HG03378 (cell line): Measurements from ENCODE around the gene PLXNA2.

Experiments used
- ATAC-seq: cut with Tn5 transposase; IDR thresholded peaks from one replicate; pipeline ENCODE4 v1.9.1; 2021; ENCODE audit warnings: mild to moderate bottlenecking, moderate library complexity; ENCODE audit not compliant: unreplicated experiment

The PLXNA2 gene

GRCh38 chr1:208006258-208006920 lies 237.8 kb downstream of the PLXNA2 start:
- no peak for ATAC-seq

- ATAC-seq = no peak
Measured at GRCh38 chr1:208004851-208005250, 239.3 kb downstream of the PLXNA2 start.

- no peak for ATAC-seq
Measured at GRCh38 chr1:208003241-208003640, 240.9 kb downstream of the PLXNA2 start.

DNA sequence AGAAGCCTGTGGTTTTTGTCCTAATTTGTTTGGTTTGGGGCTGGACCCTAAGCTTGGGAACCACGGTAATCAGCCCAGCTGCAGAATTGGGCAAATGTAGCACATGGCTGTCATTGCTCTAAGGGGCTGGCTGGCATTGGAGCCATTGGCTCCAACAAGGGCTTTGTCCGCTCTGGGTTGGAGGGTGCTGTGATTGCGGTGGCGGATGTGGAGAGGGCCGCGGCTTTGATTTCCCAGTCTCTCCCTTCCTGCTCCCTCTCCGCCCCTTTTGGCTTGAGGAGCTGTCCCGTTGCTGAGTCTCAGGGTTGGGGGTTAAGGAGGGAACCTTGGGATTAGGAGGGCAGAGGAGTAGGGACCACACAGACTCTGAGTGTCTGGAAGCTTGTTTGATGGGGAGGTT lies 241.5 kb downstream of the PLXNA2 start:
- ATAC-seq = no peak

GRCh38 chr1:208002078-208002477 lies 242.1 kb downstream of the PLXNA2 start:
- ATAC-seq = no peak

GRCh38 chr1:208000504-208000903 lies 243.7 kb downstream of the PLXNA2 start:
- no peak for ATAC-seq

DNA sequence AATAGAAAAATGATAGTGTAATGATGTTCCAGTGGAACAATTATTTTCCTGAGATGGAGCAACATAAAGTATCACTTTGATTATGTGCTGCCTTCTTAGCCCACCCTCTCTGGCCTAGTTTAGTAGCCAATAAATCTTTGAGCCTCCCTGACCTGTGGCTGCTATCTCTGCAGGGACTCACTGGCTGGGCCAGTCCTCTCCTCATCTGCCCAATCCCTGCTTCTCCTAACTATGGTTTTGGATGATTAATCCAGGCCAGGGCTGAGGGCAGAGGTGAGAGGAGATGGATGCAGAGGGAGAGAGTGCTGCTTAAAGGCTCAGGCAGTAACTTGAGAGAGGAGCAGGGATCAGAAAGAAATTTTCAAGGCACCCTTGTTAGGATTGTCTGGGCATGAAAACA lies 244.2 kb downstream of the PLXNA2 start:
- ATAC-seq = no peak

- no peak for ATAC-seq
Measured at GRCh38 chr1:207999274-207999915, 244.8 kb downstream of the PLXNA2 start.

DNA sequence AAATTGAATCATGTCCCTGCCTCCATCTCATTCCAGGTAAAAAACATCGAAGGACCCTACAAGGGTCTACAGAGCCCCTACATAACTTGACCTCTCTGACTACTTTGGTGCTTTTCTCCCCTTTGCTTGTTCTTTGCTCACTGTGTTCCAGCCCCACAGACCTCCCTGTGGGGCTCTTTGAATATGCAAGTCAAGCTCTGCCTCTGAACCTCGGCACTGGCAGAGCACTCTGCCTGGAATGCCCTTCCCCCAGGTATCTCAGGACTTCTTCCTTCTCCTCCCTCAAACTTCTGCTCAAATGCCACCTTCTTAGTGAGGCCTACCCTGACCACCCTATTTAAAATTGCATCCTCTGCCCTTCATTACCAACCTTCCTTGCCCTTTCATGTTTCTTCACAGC lies 245.5 kb downstream of the PLXNA2 start:
- ATAC-seq = no peak

DNA sequence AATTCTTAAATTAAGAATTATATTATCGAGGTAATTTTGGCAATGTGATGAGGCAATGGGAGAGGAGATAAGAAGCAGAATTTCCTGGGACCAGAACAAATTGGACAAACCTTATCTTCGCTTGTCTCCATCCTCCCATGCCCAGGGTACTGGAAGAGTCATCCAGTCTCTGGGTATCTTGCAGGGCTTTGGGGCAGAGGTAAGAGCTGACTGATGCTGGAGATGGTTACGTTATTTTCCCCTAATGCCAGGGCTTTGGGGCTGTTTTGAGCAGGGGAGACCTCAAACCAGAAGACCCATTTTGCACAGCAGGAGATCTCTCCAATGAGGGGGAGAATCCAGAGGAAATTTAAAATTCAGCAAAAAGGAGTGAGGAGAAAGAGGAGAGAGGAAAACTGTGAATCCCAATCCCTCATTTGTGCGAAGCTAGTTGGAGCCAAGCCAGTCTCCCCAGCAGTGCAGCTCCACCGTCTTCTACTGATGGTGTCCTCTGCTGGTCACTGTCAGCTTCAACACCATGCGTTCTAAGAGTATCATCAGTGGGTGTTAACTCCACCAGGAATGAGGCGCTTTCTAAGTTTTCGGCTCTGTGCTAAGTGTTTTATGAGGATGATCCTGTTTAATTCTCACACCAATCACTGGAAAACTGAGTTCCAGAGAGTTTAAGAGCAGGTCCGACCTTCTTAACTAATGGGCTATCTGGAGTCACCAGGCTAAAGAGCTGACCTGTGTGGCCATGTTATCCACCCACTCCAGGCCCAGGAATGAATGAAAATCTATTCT lies 246.5 kb downstream of the PLXNA2 start:
- no peak for ATAC-seq

GRCh38 chr1:207996636-207997035 lies 247.5 kb downstream of the PLXNA2 start:
- no peak for ATAC-seq

- no peak for ATAC-seq
Measured at GRCh38 chr1:207995576-207995975, 248.6 kb downstream of the PLXNA2 start.

DNA sequence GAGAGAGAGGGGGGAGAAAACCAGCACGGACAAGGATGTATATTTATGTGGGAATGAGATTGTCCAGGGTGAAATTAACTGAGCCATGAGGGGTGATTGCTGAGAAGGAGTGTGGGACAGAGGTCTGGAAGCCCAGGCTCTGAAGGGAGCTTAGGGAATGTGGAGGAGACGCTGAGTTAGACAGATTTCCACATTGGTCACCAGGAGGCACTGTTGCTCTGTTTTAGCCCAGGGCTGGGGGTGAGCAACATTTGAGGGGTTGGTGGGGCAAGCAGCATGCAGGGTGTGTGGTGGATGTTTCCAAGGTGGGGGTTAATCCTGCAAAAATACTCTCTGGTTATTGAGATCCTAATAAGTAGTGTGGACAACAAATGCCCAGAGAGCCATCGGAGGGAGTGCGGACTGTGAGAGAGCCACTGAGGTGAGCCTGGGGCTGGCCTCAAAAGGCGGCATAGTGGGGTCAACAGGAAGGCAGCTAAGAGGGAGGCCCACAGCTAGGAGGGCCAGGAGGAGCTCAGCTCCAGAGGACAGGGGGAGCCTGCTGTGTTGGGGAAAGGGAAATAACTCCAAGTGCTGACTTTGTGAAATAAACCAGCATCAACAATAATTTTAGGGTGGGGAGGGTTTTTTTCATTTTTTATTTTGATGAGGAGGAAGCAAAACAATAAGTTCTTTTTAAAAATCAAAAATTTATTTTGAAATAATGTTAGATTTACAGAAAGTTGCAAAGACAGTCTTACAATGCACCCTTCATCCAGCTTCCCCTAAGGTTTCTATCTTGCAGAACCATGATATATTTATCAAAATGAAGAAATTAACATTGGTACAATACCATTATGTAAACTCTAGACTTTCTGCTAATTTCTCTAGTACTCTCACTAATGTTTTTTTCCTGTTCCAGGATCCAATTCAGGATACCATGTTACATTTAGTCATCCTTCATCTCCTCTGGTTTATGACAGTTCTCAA lies 250.4 kb downstream of the PLXNA2 start:
- ATAC-seq = no peak

DNA sequence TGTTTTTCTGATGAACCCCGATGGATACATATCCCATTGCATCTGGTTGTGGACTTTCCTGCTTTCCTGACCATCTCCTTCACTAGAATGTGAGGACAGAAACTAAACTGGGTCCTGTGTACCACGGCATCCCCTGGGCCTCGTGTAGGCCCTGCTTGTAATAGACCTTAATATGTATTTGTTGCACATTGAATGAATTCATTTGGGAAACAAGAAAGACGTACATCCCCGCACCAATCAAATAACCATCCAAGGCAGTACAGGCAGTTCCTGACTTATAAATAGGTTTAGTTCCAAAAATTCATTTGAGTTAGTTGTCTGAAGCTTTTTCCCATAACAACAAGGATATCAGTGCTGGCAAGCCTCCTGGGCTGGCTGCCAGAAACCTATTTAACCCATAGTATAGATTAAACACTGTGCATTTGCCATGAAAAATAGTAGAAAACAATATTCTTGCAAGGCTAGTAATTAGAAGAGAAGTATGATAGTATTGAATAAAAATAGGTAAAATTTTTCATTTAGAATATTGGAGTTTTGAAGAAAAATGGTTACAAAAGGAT lies 251.4 kb downstream of the PLXNA2 start:
- ATAC-seq = no peak

- no peak for ATAC-seq
Measured at GRCh38 chr1:207991583-207992026, 252.6 kb downstream of the PLXNA2 start.

- ATAC-seq = no peak
Measured at GRCh38 chr1:207990876-207991582, 253.2 kb downstream of the PLXNA2 start.

- no peak for ATAC-seq
Measured at GRCh38 chr1:207990455-207990854, 253.7 kb downstream of the PLXNA2 start.

DNA sequence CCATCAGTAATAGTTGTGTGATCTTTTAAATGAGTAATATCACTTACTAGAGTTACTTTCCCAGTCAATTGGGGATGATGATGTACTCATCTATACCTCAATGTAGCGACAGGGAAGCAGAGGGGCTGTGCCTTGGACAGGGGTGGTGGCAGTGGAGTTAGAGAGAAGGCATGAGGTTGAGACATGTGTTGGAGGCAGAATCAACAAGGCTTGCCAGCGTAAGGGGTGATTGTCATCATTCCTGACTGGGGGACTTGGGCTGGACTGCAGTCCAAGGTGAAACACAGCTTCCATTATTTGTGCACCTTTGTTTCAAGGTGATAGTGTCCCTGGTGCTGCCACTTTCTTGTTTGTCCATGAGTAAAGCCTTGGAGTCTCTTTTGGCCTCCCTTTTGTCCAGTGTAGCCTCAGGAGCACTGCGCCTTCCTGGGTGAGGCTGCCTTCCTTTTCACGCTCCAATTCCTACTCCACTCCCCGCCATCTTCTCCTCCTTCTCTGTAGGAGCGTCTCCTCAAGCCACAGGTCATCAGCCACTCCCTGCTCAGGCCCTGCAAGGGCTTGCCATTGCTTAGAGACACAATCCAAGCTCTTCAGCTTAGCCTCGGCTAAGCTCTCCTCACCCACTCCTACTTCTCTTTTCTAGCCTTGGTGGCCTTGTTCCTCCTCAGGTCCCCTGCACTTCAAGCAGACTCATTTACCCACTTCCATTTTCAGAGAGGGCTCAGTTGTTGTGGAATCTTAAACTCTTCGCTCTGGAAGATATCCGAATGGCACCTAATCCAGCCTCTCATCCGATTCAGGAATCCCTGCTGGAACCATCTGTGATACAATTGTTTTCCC lies 255.6 kb downstream of the PLXNA2 start:
- no peak for ATAC-seq

DNA sequence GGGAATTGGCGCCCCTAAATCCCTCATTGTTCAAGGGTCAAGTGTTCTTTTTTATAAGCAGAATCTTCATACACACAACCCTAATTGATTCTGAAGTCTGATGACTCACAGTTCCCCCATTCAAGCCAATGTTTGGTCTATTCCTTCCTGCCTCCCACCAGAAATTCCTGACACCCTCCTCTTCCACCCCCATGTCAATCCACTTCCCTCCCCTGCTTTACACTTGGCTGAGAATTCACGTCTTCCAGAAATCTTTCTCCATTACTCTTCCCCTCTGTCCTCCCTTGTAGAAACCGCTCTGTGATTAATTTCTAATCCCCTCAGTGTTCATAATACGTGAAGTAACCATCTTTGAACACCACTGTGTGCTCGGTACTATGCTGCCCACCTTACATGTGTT lies 257.0 kb downstream of the PLXNA2 start:
- no peak for ATAC-seq
